CD4-positive, alpha-beta T cell treated with Interleukin-10 for 1 hour (primary cell): ENCODE data around the gene CABP7.

Experiments
- DNase-seq: peaks from one replicate; pipeline ENCODE4 v3.0.0-alpha.2; 2020

The CABP7 gene

GRCh38 chr22:29702931-29703501 lies 16.8 kb upstream of the CABP7 start:
- no peak for DNase-seq

GRCh38 chr22:29703569-29704195 lies 16.1 kb upstream of the CABP7 start:
- DNase-seq = no peak

GRCh38 chr22:29704528-29705285 lies 15.1 kb upstream of the CABP7 start:
- no peak for DNase-seq

- no peak for DNase-seq
Observed at GRCh38 chr22:29705651-29706050, 14.2 kb upstream of the CABP7 start.

DNA sequence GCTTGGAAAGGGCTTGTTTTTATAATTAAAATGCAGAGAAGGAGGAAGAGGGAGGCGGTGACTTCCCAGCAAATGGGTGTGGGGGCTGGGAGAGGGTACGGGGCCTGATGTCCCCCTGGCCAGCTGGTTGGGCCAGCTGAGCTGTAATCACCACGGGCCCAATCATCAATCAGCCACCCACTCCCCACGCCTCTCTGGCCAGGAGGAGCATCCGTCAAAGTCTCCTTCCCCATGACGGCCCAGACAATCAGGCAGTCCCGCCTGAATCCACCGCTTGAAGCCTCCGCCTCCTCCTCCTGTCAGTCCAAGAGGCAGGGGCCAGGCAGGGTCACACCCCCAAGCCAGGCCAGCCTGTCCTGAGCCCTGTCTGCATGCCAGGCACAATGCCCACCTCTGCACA lies 13.3 kb upstream of the CABP7 start:
- no peak for DNase-seq

DNA sequence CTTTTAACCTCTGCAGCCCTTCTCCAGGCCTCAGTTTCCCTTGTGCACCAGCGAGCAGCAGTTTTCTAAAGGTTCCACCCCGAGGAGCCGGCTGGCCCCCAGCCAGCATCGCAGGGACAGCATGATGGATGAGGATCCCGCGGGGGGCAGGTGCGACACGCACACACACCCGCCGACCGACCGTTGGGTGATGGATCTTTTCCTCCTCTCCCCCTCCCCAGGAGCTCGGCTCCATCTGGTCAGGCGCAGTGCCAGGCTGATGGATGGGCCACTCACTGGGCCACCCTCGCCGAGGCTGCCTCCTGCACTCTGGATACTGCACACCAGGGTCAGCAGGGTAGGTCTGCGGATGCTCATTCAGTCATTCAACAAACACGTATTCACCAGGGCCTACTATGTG lies 12.8 kb upstream of the CABP7 start:
- DNase-seq = no peak

GRCh38 chr22:29707471-29707870 lies 12.3 kb upstream of the CABP7 start:
- DNase-seq = no peak

DNA sequence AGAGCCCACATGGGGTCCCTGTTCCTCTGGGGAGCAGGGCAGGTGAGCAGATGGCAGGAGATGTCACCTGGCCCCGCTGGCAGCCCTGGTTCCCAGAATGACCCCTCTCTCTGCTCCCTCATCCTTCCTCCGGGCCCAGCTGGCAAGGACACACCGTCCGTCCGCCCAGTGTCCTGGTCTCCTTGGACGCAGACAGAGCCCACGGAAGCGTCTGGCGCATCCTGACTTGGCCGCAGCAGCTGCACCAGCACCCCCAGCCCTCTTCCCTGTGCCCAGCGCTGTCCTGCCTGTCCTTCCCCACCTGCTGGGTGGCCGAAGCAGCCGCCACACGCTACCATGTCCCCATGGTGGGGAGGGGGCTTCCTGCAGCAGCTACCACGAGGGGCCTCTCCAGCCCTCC lies 9.6 kb upstream of the CABP7 start:
- DNase-seq = no peak

DNA sequence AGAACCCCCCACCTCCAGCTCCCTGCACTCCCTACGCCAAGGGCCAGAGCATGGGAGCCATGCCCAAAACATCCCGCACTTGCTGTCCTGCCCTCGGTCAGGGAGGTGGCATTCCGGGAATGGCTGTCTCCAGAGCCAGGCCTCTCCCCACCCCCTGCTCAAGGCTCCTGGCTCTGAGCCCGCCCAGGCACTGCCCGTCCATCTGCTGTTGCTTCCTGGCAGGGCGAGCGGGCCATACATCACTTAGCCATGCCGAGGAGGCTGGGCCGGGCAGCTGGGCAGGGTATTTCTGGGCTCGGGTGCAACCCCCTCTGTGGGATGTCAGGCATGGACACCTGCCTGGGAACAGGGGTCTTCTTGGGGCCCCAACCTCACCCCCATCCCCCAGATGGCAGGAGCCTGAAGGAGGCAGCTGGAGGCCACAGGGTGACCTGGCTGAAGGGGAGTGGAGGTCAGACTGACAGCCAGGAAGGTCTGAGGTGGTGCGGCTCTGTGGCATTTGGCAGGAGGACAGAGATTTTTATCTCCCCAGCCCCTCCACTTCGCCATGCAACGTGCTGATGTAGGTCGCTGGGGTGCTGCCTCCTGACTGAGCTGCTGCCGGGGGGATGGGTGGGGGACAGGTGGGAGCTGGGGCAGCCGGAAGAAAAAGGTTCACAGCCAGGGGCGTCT lies 8.7 kb upstream of the CABP7 start:
- DNase-seq = no peak

DNA sequence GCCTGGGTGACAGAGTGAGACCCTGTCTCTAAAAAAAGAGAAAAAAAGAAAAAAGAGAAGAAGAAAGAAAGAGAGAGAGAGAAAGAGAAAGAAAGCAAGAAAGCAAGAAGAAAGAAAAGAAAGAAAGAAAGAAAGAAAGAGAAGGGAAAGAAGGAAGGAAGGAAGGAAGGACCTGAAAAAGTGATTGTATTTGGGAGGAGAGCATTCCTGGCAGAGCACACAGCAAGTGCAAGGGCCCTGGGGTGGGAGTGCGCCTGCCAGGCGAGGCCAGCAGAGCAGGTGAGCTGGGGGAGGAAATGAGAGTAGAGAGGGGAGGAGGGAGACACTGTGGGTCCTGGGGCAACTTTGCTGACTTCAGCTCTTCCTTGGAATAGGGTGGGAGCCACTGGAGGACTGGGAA lies 7.7 kb upstream of the CABP7 start:
- DNase-seq = no peak

DNA sequence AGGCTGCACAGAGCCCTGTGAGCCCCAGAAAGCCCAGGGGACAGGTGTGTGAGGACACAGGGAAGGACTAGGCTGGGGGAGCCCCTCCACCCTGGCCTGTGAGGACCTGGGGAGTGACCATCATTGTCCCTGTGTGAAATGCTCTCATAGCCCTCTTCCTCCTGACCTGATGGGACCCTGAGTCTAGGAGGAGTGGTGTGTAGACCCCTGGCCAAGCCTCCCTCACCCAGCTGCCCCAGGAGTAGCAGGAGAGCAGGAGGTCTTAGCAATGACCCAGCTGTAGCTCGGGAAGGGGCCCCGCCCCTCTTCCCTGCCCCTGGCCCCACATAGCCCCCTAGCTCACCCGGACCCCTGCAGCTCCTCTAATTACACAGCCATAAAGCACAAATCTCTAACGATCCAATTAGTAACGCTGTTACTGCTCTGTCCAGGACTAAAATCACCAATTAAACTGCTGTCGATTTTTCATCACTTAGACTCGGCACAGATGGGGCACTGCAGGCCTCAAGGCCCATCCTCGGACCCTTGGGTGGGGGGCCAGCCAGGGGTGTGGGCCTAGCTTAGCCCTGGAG lies 6.6 kb upstream of the CABP7 start:
- DNase-seq = no peak

DNA sequence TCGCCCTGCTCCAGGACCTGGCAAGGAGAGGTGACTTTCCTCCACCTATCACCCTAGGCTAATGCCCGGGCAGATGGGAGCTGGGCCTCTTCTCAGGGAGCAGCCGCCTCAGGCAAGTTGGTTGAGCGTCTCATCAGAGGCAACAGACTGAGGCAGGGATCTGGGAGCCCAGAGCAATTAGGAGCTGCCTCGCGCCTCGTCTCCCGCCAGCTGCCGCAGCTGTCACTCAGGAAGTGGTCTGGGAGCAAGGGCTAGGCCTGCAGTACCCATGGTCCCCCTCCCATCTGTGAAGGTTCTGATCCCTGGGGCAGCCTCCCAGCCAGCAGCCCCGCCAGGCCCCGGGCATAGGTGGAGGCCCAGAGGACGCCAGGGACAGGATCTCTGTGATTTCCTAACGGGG lies 4.6 kb upstream of the CABP7 start:
- no peak for DNase-seq

GRCh38 chr22:29715705-29716104 lies 4.1 kb upstream of the CABP7 start:
- DNase-seq = no peak

- DNase-seq = no peak
Observed at GRCh38 chr22:29716814-29717545, 2.8 kb upstream of the CABP7 start.

DNA sequence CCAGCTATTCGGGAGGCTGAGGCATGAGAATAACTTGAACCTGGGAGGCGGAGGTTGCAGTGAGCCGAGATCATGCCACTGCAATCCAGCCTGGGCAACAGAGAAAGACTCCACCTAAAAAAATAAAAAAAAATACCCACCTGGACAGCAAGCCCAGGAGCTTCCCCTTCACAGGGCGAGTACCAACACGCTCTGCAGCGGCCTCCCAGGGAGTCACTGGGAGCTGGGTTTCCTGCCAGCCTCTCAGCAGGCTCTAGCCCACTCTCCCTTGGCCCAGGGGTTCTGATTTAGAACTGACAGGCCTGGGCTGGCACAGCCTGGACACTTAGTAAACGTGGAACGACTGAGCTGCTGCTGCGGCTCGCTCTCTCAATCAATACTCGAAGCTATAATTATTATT lies 2.0 kb upstream of the CABP7 start:
- no peak for DNase-seq

- no peak for DNase-seq
Observed at GRCh38 chr22:29718949-29719898, 579 bp upstream of the CABP7 start.

DNA sequence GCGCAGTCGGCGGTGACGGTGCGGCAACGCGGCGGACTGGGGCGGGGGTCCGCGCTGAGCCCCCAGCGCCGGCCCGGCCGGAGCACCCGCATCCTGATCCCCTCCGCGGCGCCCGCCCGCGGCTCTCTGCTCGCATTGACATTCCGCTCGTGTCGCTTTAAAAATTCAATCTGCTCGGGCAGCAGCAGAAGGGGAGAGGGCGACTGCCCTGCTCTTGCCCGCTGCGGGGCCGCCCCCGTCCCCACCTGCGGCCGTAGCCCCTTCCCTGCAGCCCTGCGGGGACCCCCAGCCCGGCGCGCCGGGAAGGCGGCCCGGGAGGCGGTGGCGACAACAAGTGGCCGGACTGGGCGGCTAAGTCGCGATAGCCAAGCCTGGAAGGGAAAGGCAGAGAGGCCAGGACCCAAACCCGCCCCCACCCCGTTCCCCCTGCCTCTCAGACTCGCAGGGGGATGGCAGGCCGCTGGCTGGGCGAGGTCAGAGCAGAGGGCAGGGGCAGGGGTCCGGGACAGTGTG lies 1.1 kb downstream of the CABP7 start:
- no peak for DNase-seq

- no peak for DNase-seq
Observed at GRCh38 chr22:29722151-29722550, 2.3 kb downstream of the CABP7 start.

- no peak for DNase-seq
Observed at GRCh38 chr22:29722587-29722986, 2.8 kb downstream of the CABP7 start.

- no peak for DNase-seq
Observed at GRCh38 chr22:29723766-29724165, 4.0 kb downstream of the CABP7 start.

DNA sequence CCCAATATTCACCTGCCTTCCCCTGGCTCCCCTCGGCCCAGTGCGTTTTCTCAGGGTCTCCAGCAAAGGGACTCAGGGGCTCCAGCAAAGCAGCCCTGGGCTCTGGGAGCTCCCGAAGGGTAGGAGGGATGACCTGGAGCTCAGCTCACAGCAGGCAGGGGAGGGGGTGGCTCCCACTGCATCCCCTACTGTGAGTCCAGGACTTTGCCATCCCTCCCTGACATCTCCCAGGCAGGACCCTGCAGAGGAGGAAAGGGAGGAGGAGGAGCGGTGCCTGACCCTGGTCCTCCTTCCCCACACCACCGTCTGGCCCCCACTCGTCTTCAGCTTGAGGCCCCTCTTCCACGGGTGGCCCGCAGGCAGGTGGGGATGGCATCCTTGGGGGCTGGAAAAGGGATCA lies 5.0 kb downstream of the CABP7 start:
- no peak for DNase-seq
